ENCODE results near the gene RAB35. TPM values are rescaled to one million over a fixed set of nuclear protein-coding genes. Genes with fewer than 3 reads are reported as not detected.
A peak's percentile ranks its signal among the peaks of the same experiment; 100 is the strongest.

Gene RAB35
- total RNA-seq, 1 donor from 2014 or later = 26.9 TPM

- no peaks in the 10 kb centered on the region for H3K27me3 ChIP-seq (ENCODE audit: control insufficient read depth, insufficient read depth, low read length)
- TF ChIP-seq CTCF (IDR thresholded peaks at IDR 0.05; ENCODE audit: insufficient read depth, low read length, severe bottlenecking) = no peak
- peaks cover 2% of the 10 kb centered on the region for H3K36me3 ChIP-seq (ENCODE audit: control insufficient read depth, insufficient read depth, low read length)
- DNase-seq (ENCODE audit: low read depth) = peak; percentile 67
- H3K4me3 ChIP-seq (ENCODE audit: low read depth, low read length) = peak overlapping the region; percentile 92
- no peak for FAIRE-seq
Measured at GRCh38 chr12:120117961-120118320, 1.4 kb upstream of the RAB35 start.

- no peaks in the 10 kb centered on the region for H3K27me3 ChIP-seq (ENCODE audit: control insufficient read depth, insufficient read depth, low read length)
- FAIRE-seq (no peak), DNase-seq (ENCODE audit: low read depth) (peak; percentile 77)
- no peak for TF ChIP-seq CTCF (IDR thresholded peaks at IDR 0.05; ENCODE audit: insufficient read depth, low read length, severe bottlenecking)
- H3K36me3 ChIP-seq (ENCODE audit: control insufficient read depth, insufficient read depth, low read length) = peaks cover 2% of the 10 kb centered on the region
- peak overlapping the region; percentile 92 for H3K4me3 ChIP-seq (ENCODE audit: low read depth, low read length)
Measured at GRCh38 chr12:120116792-120117651, 469 bp upstream of the RAB35 start.

GRCh38 chr12:120115692-120116440, 687 bp downstream of the RAB35 start:
- DNase-seq (ENCODE audit: low read depth) (no peak), FAIRE-seq (no peak)
- peaks cover 2% of the 10 kb centered on the region for H3K36me3 ChIP-seq (ENCODE audit: control insufficient read depth, insufficient read depth, low read length)
- peak overlapping the region; percentile 92 for H3K4me3 ChIP-seq (ENCODE audit: low read depth, low read length)
- no peaks in the 10 kb centered on the region for H3K27me3 ChIP-seq (ENCODE audit: control insufficient read depth, insufficient read depth, low read length)
- no peak for TF ChIP-seq CTCF (IDR thresholded peaks at IDR 0.05; ENCODE audit: insufficient read depth, low read length, severe bottlenecking)

- no peak for TF ChIP-seq CTCF (IDR thresholded peaks at IDR 0.05; ENCODE audit: insufficient read depth, low read length, severe bottlenecking)
- no peak overlapping the region for H3K4me3 ChIP-seq (ENCODE audit: low read depth, low read length)
- DNase-seq (ENCODE audit: low read depth) = no peak
- H3K27me3 ChIP-seq (ENCODE audit: control insufficient read depth, insufficient read depth, low read length) = no peaks in the 10 kb centered on the region
- peaks cover 2% of the 10 kb centered on the region for H3K36me3 ChIP-seq (ENCODE audit: control insufficient read depth, insufficient read depth, low read length)
- no peak for FAIRE-seq
Measured at GRCh38 chr12:120115066-120115465, 1.5 kb downstream of the RAB35 start.

GRCh38 chr12:120110550-120111501, 5.7 kb downstream of the RAB35 start:
- DNase-seq (ENCODE audit: low read depth) = no peak
- FAIRE-seq = no peak
- TF ChIP-seq CTCF (IDR thresholded peaks at IDR 0.05; ENCODE audit: insufficient read depth, low read length, severe bottlenecking) = no peak
- Histone ChIP-seq H3K4me3 (ENCODE audit: low read depth, low read length) (no peak overlapping the region), H3K36me3 (ENCODE audit: control insufficient read depth, insufficient read depth, low read length) (peaks cover 9% of the 10 kb centered on the region), H3K27me3 (ENCODE audit: control insufficient read depth, insufficient read depth, low read length) (no peaks in the 10 kb centered on the region)

Measured in bronchial epithelial cell (primary cell).